Measurements from ENCODE around the gene NSF. TPM values are rescaled to one million over a fixed set of nuclear protein-coding genes. Genes with fewer than 3 reads are reported as not detected.

Gene NSF
- total RNA-seq, 3 donors from 2014 or later, result 68.5 to 95.4 (median 69.3) TPM

GRCh38 chr17:46795379-46795952 lies 205.0 kb downstream of the NSF start:
- Histone ChIP-seq H3K4me3 (no peak overlapping the region), H3K9me3 (no peaks in the 10 kb centered on the region), H3K36me3 (ENCODE audit: low read depth) (no peaks in the 10 kb centered on the region), H3K4me1 (ENCODE audit: low read depth) (no peaks in the 10 kb centered on the region)
- DNase-seq (no peak), ATAC-seq (no peak)
- TF ChIP-seq, protein P1, sequence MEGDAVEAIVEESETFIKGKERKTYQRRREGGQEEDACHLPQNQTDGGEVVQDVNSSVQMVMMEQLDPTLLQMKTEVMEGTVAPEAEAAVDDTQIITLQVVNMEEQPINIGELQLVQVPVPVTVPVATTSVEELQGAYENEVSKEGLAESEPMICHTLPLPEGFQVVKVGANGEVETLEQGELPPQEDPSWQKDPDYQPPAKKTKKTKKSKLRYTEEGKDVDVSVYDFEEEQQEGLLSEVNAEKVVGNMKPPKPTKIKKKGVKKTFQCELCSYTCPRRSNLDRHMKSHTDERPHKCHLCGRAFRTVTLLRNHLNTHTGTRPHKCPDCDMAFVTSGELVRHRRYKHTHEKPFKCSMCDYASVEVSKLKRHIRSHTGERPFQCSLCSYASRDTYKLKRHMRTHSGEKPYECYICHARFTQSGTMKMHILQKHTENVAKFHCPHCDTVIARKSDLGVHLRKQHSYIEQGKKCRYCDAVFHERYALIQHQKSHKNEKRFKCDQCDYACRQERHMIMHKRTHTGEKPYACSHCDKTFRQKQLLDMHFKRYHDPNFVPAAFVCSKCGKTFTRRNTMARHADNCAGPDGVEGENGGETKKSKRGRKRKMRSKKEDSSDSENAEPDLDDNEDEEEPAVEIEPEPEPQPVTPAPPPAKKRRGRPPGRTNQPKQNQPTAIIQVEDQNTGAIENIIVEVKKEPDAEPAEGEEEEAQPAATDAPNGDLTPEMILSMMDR (IDR thresholded peaks at IDR 0.05), result no peak
- intact Hi-C loops (cut with DNase I, micrococcal nuclease), result no loop called here

- intact Hi-C loops (cut with DNase I, micrococcal nuclease), result no loop called here
- Histone ChIP-seq H3K4me1 (ENCODE audit: low read depth) (no peaks in the 10 kb centered on the region), H3K4me3 (no peak overlapping the region), H3K9me3 (no peaks in the 10 kb centered on the region), H3K36me3 (ENCODE audit: low read depth) (no peaks in the 10 kb centered on the region)
- ATAC-seq, result no peak
- no peak for DNase-seq
- TF ChIP-seq, protein P1 (IDR thresholded peaks at IDR 0.05), result no peak
These were observed 205.6 kb downstream of the NSF start for GRCh38 chr17:46796084-46796483.

GRCh38 chr17:46796524-46796923 lies 206.1 kb downstream of the NSF start:
- ATAC-seq (no peak), DNase-seq (no peak)
- H3K4me3 ChIP-seq, result no peak overlapping the region
- no peaks in the 10 kb centered on the region for H3K9me3 ChIP-seq
- TF ChIP-seq, protein P1 (IDR thresholded peaks at IDR 0.05), result no peak
- H3K36me3 ChIP-seq (ENCODE audit: low read depth), result no peaks in the 10 kb centered on the region
- intact Hi-C loops (cut with DNase I, micrococcal nuclease), result no loop called here
- H3K4me1 ChIP-seq (ENCODE audit: low read depth), result no peaks in the 10 kb centered on the region

DNA sequence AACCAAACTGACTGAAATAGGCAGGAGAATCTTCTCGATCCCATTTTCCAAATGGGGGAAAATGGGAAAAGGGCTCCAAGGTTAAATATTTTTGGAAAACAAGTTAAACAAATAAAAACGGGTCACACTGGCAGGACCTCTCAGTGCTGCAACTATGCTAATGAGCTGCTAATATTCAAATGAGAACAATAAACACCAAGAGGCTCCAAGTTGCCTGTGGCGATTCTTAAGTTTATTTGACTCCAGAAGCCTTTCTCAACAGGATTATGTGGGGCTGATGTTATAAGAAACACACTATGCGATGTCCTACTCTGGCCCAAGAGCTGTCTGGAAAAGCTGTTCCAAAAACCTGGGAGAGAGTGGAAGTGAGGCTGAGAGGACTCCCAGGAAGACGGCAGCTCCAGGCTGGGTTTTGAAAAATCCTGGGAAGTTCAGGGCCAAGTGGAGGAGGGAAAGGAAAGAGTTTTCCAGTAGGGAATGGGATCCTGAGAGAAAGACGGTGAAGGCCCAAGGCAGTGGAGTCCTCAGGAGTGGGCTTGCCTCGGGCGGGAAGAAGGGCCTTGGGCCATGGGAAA lies 206.6 kb downstream of the NSF start:
- no peaks in the 10 kb centered on the region for H3K4me1 ChIP-seq (ENCODE audit: low read depth)
- intact Hi-C loops (cut with DNase I, micrococcal nuclease), result no loop called here
- no peaks in the 10 kb centered on the region for H3K36me3 ChIP-seq (ENCODE audit: low read depth)
- TF ChIP-seq, protein P1 (IDR thresholded peaks at IDR 0.05), result no peak
- H3K4me3 ChIP-seq, result no peak overlapping the region
- ATAC-seq (no peak), DNase-seq (no peak)
- no peaks in the 10 kb centered on the region for H3K9me3 ChIP-seq

DNA sequence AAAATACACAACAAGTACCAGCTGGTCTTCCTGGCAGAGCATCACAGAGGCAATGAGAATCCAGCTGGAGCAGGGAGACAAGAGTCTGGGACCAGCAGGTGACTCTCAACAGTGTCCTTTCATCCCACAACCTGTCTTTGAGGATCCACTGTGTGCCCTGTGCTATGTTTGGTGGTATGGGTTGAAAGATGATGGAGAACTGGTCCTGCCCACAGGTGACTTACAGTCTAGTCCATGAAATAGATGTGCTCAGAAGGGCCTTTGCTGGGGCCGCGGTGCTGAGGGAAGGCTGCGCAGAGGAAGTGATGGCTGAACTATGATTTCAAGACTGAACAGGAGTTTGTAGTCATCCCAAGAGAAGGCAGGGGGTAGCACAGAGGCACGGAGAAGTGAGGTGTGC lies 210.1 kb downstream of the NSF start:
- Histone ChIP-seq H3K36me3 (ENCODE audit: low read depth) (no peaks in the 10 kb centered on the region), H3K9me3 (no peaks in the 10 kb centered on the region), H3K4me3 (no peak overlapping the region), H3K4me1 (ENCODE audit: low read depth) (no peaks in the 10 kb centered on the region)
- DNase-seq (no peak), ATAC-seq (no peak)
- intact Hi-C loops (cut with DNase I, micrococcal nuclease), result no loop called here
- TF ChIP-seq, protein P1 (IDR thresholded peaks at IDR 0.05), result no peak
